Measurements from ENCODE around the gene ROBO1.

ROBO1 gene

GRCh38 chr3:79012530-79012913, 755.3 kb downstream of the ROBO1 start:
- no peak for DNase-seq (ENCODE audit: low spot score)

- DNase-seq (ENCODE audit: low spot score), result no peak
Observed at GRCh38 chr3:79011821-79012529, 755.8 kb downstream of the ROBO1 start.

- no peak for DNase-seq (ENCODE audit: low spot score)
Observed at GRCh38 chr3:79009861-79010260, 757.9 kb downstream of the ROBO1 start.

GRCh38 chr3:79006077-79006476, 761.7 kb downstream of the ROBO1 start:
- DNase-seq (ENCODE audit: low spot score), result no peak

- no peak for DNase-seq (ENCODE audit: low spot score)
Observed at GRCh38 chr3:79005084-79005483, 762.7 kb downstream of the ROBO1 start.

GRCh38 chr3:79003994-79004393, 763.8 kb downstream of the ROBO1 start:
- DNase-seq (ENCODE audit: low spot score), result no peak

GRCh38 chr3:79002465-79003372, 765.1 kb downstream of the ROBO1 start:
- DNase-seq (ENCODE audit: low spot score), result no peak

- no peak for DNase-seq (ENCODE audit: low spot score)
Observed at GRCh38 chr3:79001255-79001654, 766.5 kb downstream of the ROBO1 start.

GRCh38 chr3:78999139-78999538, 768.7 kb downstream of the ROBO1 start:
- no peak for DNase-seq (ENCODE audit: low spot score)

- DNase-seq (ENCODE audit: low spot score), result no peak
Observed at GRCh38 chr3:78995087-78995486, 772.7 kb downstream of the ROBO1 start.

- no peak for DNase-seq (ENCODE audit: low spot score)
Observed at GRCh38 chr3:78994174-78995027, 773.4 kb downstream of the ROBO1 start.

GRCh38 chr3:78993375-78993774, 774.4 kb downstream of the ROBO1 start:
- no peak for DNase-seq (ENCODE audit: low spot score)

- DNase-seq (ENCODE audit: low spot score), result no peak
Observed at GRCh38 chr3:78992830-78993229, 775.0 kb downstream of the ROBO1 start.

GRCh38 chr3:78992400-78992799, 775.4 kb downstream of the ROBO1 start:
- no peak for DNase-seq (ENCODE audit: low spot score)

GRCh38 chr3:78991656-78992055, 776.1 kb downstream of the ROBO1 start:
- no peak for DNase-seq (ENCODE audit: low spot score)

- no peak for DNase-seq (ENCODE audit: low spot score)
Observed at GRCh38 chr3:78990156-78990555, 777.6 kb downstream of the ROBO1 start.

GRCh38 chr3:78988324-78988723, 779.5 kb downstream of the ROBO1 start:
- DNase-seq (ENCODE audit: low spot score), result no peak

- DNase-seq (ENCODE audit: low spot score), result no peak
Observed at GRCh38 chr3:78986416-78987101, 781.2 kb downstream of the ROBO1 start.

- DNase-seq (ENCODE audit: low spot score), result no peak
Observed at GRCh38 chr3:78985981-78986380, 781.8 kb downstream of the ROBO1 start.

- DNase-seq (ENCODE audit: low spot score), result no peak
Observed at GRCh38 chr3:78979028-78979427, 788.8 kb downstream of the ROBO1 start.

- no peak for DNase-seq (ENCODE audit: low spot score)
Observed at GRCh38 chr3:78978037-78978436, 789.8 kb downstream of the ROBO1 start.

- DNase-seq (ENCODE audit: low spot score), result no peak
Observed at GRCh38 chr3:78977073-78977472, 790.7 kb downstream of the ROBO1 start.

Measured in CD4-positive, alpha-beta T cell treated with Interleukin-2 at 100 ng/mL for 4 hours (primary cell).